GM21381 (cell line): ENCODE results near the gene RANBP1.

Experiments used
- ATAC-seq: cut with Tn5 transposase; IDR thresholded peaks from one replicate; pipeline ENCODE4 v1.9.1; 2021; ENCODE audit warnings: mild to moderate bottlenecking, moderate library complexity; ENCODE audit not compliant: unreplicated experiment

The RANBP1 gene

GRCh38 chr22:20107951-20108756, 7.8 kb upstream of the RANBP1 start:
- ATAC-seq = no peak

- ATAC-seq = no peak
Measured at GRCh38 chr22:20108757-20109230, 7.1 kb upstream of the RANBP1 start.

GRCh38 chr22:20109411-20110358, 6.2 kb upstream of the RANBP1 start:
- ATAC-seq = no peak

GRCh38 chr22:20110359-20110985, 5.4 kb upstream of the RANBP1 start:
- ATAC-seq = no peak

- no peak for ATAC-seq
Measured at GRCh38 chr22:20111045-20111688, 4.7 kb upstream of the RANBP1 start.

- ATAC-seq = no peak
Measured at GRCh38 chr22:20111689-20112622, 3.9 kb upstream of the RANBP1 start.

GRCh38 chr22:20112623-20113511, 3.0 kb upstream of the RANBP1 start:
- no peak for ATAC-seq

- ATAC-seq = no peak
Measured at GRCh38 chr22:20113551-20114310, 2.2 kb upstream of the RANBP1 start.

GRCh38 chr22:20114506-20115475, 1.1 kb upstream of the RANBP1 start:
- no peak for ATAC-seq

- ATAC-seq = no peak
Measured at GRCh38 chr22:20116376-20116950, 559 bp downstream of the RANBP1 start.

GRCh38 chr22:20116951-20117632, 1.2 kb downstream of the RANBP1 start, which contains the start of gene TRMT2A:
TRMT2A (minus strand) TSS chr22:20117226; CDS start chr22:20116906, 320 bp downstream.
- ATAC-seq = peak; percentile 73

GRCh38 chr22:20117633-20118299, 1.9 kb downstream of the RANBP1 start:
- ATAC-seq = peak; percentile 17

GRCh38 chr22:20118300-20119020, 2.6 kb downstream of the RANBP1 start:
- ATAC-seq = no peak

- ATAC-seq = no peak
Measured at GRCh38 chr22:20121856-20122415, 6.0 kb downstream of the RANBP1 start.
